ENCODE measurements around the gene HOGA1.

DNA sequence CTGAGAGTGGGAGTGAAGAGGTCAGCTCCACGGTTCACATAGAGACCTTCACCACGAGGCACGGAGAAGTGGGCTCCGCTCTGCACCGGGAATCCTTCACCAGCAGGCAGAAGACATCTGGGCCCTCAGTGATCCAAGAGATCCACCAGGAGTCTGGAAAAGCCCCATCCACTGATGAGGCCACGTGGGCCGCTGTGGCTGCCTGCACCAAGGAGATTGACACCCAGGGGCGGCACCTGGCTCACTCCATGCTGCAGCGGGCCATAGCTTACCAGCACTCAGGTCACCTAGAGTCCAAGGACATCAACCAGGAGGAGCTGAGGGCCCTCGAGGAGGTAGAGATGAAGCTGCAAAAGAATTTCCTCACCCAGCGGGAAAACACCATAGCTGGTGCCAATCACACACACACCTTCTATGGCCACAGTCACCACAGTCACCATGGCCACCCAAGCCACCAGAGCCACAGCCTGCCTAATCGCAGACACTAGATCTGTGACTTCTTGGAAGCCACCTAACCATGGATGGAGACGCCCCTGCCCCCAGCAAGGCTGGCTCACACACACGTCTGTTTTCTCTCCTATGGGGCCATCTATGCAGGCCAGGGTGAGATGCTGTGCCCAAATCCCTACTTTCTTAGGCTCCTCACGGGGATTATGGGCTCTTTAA lies 6.0 kb downstream of the HOGA1 start:
- TF ChIP-seq, protein P1, sequence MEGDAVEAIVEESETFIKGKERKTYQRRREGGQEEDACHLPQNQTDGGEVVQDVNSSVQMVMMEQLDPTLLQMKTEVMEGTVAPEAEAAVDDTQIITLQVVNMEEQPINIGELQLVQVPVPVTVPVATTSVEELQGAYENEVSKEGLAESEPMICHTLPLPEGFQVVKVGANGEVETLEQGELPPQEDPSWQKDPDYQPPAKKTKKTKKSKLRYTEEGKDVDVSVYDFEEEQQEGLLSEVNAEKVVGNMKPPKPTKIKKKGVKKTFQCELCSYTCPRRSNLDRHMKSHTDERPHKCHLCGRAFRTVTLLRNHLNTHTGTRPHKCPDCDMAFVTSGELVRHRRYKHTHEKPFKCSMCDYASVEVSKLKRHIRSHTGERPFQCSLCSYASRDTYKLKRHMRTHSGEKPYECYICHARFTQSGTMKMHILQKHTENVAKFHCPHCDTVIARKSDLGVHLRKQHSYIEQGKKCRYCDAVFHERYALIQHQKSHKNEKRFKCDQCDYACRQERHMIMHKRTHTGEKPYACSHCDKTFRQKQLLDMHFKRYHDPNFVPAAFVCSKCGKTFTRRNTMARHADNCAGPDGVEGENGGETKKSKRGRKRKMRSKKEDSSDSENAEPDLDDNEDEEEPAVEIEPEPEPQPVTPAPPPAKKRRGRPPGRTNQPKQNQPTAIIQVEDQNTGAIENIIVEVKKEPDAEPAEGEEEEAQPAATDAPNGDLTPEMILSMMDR (conservative IDR thresholded peaks at IDR 0.05 in 1 of 2, IDR thresholded peaks at IDR 0.05 in 1 of 2; ENCODE audit: low read depth in 1 of 2, low read length in 2 of 2), result no peak
- no peak for TF ChIP-seq EZH2 (IDR thresholded peaks at IDR 0.05; ENCODE audit: low read length, missing control alignments)
